ENCODE measurements around the gene OBSCN.

Gene OBSCN

GRCh38 chr1:228161866-228162265 lies 46.0 kb upstream of the OBSCN start:
- TF ChIP-seq ZFX (IDR thresholded peaks at IDR 0.05; ENCODE audit: borderline replicate concordance) (no peak), CTCF (IDR thresholded peaks at IDR 0.05) (no peak)
- no peak overlapping the region for H3K27ac ChIP-seq

GRCh38 chr1:228162286-228163006 lies 45.4 kb upstream of the OBSCN start:
- TF ChIP-seq ZFX (IDR thresholded peaks at IDR 0.05; ENCODE audit: borderline replicate concordance) (no peak), CTCF (IDR thresholded peaks at IDR 0.05) (no peak)
- H3K27ac ChIP-seq = no peak overlapping the region

- TF ChIP-seq CTCF (IDR thresholded peaks at IDR 0.05) (no peak), ZFX (IDR thresholded peaks at IDR 0.05; ENCODE audit: borderline replicate concordance) (no peak)
- H3K27ac ChIP-seq = no peak overlapping the region
Measured at GRCh38 chr1:228163007-228163753, 44.7 kb upstream of the OBSCN start.

- no peak for TF ChIP-seq CTCF (IDR thresholded peaks at IDR 0.05)
- TF ChIP-seq ZFX (IDR thresholded peaks at IDR 0.05; ENCODE audit: borderline replicate concordance) = no peak
- H3K27ac ChIP-seq = peak overlapping the region; percentile 96; the same call in 1 of the 2 replicates
Measured at GRCh38 chr1:228163776-228164519, 43.9 kb upstream of the OBSCN start.

- TF ChIP-seq CTCF (IDR thresholded peaks at IDR 0.05) (no peak), ZFX (IDR thresholded peaks at IDR 0.05; ENCODE audit: borderline replicate concordance) (no peak)
- peak overlapping the region; percentile 96 for H3K27ac ChIP-seq
Measured at GRCh38 chr1:228164561-228165371, 43.1 kb upstream of the OBSCN start.

- TF ChIP-seq ZFX (IDR thresholded peaks at IDR 0.05; ENCODE audit: borderline replicate concordance) (peak; percentile 26; the same call in 1 of the 2 replicates), CTCF (IDR thresholded peaks at IDR 0.05) (peak; percentile 100)
Measured at GRCh38 chr1:228165372-228166169, 42.3 kb upstream of the OBSCN start, which contains the start of gene IBA57. TSS of gene IBA57 (plus strand) at chr1:228165804. CDS start at chr1:228165817, 13 bp downstream.

More at GRCh38 chr1:228165372-228166169, 42.3 kb upstream of the OBSCN start, which contains the start of gene IBA57:
- peak within 1 kb of the TSS; percentile 96 for H3K27ac ChIP-seq

Measured in 22Rv1 (cell line).